HG03575 (cell line): Measurements from ENCODE around the gene MUC4.
"Not testable (repeated sequence)": the region's sequence is repeated elsewhere in the genome, so short reads cannot be mapped to it uniquely, and the experiment has no call there.

Experiments
- ATAC-seq: cut with Tn5 transposase; IDR thresholded peaks from one replicate; pipeline ENCODE4 v1.9.1; 2021; ENCODE audit not compliant: unreplicated experiment, insufficient number of reproducible peaks, low FRiP score; ENCODE audit errors: extremely low read depth

MUC4 gene

GRCh38 chr3:195801251-195802183 is 10.2 kb downstream of the MUC4 start:
- no peak for ATAC-seq

GRCh38 chr3:195800240-195800639 is 11.5 kb downstream of the MUC4 start:
- ATAC-seq: no peak

GRCh38 chr3:195796795-195797194 is 14.9 kb downstream of the MUC4 start:
- no peak for ATAC-seq

GRCh38 chr3:195794708-195795107 is 17.0 kb downstream of the MUC4 start:
- ATAC-seq: no peak

- ATAC-seq: not testable (repeated sequence)
These were observed 19.1 kb downstream of the MUC4 start for GRCh38 chr3:195792621-195793020.

- no peak for ATAC-seq
These were observed 20.8 kb downstream of the MUC4 start for GRCh38 chr3:195790901-195791300.

- no peak for ATAC-seq
These were observed 22.8 kb downstream of the MUC4 start for GRCh38 chr3:195788711-195789581.

GRCh38 chr3:195785781-195786405 is 25.8 kb downstream of the MUC4 start:
- ATAC-seq: not testable (repeated sequence)

GRCh38 chr3:195784031-195784430 is 27.7 kb downstream of the MUC4 start:
- ATAC-seq: not testable (repeated sequence)

- ATAC-seq: not testable (repeated sequence)
These were observed 30.5 kb downstream of the MUC4 start for GRCh38 chr3:195781236-195781635.

- no peak for ATAC-seq
These were observed 33.8 kb downstream of the MUC4 start for GRCh38 chr3:195777975-195778374.

GRCh38 chr3:195774917-195775316 is 36.8 kb downstream of the MUC4 start:
- no peak for ATAC-seq

GRCh38 chr3:195773956-195774537 is 37.7 kb downstream of the MUC4 start:
- no peak for ATAC-seq

- no peak for ATAC-seq
These were observed 40.0 kb downstream of the MUC4 start for GRCh38 chr3:195771646-195772300.

- not testable (repeated sequence) for ATAC-seq
These were observed 40.7 kb downstream of the MUC4 start for GRCh38 chr3:195770841-195771645.

GRCh38 chr3:195770081-195770840 is 41.5 kb downstream of the MUC4 start:
- no peak for ATAC-seq

GRCh38 chr3:195769551-195769950 is 42.2 kb downstream of the MUC4 start:
- no peak for ATAC-seq
